ENCODE measurements around the gene UGT3A2. TPM values are rescaled to one million over a fixed set of nuclear protein-coding genes. Genes with fewer than 3 reads are reported as not detected.

Gene UGT3A2
- total RNA-seq (under 1 TPM in 1 of 4 donors, not detected in 3; 0.68 TPM), polyA plus RNA-seq (under 1 TPM in 1 of 3 donors, not detected in 2; 0.07 TPM)

- TF ChIP-seq POLR2A (IDR thresholded peaks at IDR 0.05), result no peak
- no peak for TF ChIP-seq CTCF (IDR thresholded peaks at IDR 0.05)
- no peak for TF ChIP-seq EP300 (IDR thresholded peaks at IDR 0.05)
- TF ChIP-seq POLR2AphosphoS5 (IDR thresholded peaks at IDR 0.05), result no peak
- H3K9me3 ChIP-seq, result no peaks in the 10 kb centered on the region
- no peak within 1 kb of the TSS for H3K27ac ChIP-seq
- intact Hi-C loops (cut with DNase I), result no loop called here
- no peaks in the 10 kb centered on the region for H3K36me3 ChIP-seq
- H3K4me1 ChIP-seq, result no peaks in the 10 kb centered on the region
- DNase-seq, result no peak
- WGBS, 2 donors, result 3 to 13% methylated on average over 22 of the region's 22 CpGs
- H3K27me3 ChIP-seq, result peaks cover 0 to 10% (median 0%) of the 10 kb centered on the region in 3 donors
- H3K4me3 ChIP-seq, result no peak within 1 kb of the TSS
Measured at GRCh38 chr5:36066540-36067210, at the start of gene UGT3A2. Gene UGT3A2, minus strand, starts transcription at chr5:36066882. Its CDS starts 93 bp downstream, at chr5:36066789.

GRCh38 chr5:36111238-36111637, 44.6 kb upstream of the UGT3A2 start:
- Histone ChIP-seq H3K4me1 (no peaks in the 10 kb centered on the region), H3K27ac (no peak overlapping the region), H3K9me3 (no peaks in the 10 kb centered on the region), H3K4me3 (no peak overlapping the region), H3K27me3 (no peaks in the 10 kb centered on the region), H3K36me3 (peaks cover 4 to 91% (median 16%) of the 10 kb centered on the region in 4 donors)
- intact Hi-C loops (cut with DNase I), result no loop called here
- TF ChIP-seq POLR2AphosphoS5 (IDR thresholded peaks at IDR 0.05), result no peak
- DNase-seq, result no peak
- WGBS, 2 donors, result 85 to 91% methylated on average over 1 of the region's 1 CpG

GRCh38 chr5:36108758-36109460, 42.2 kb upstream of the UGT3A2 start:
- Histone ChIP-seq H3K27ac (no peak overlapping the region), H3K36me3 (peaks cover 6 to 93% (median 24%) of the 10 kb centered on the region in 4 donors), H3K4me1 (no peaks in the 10 kb centered on the region), H3K9me3 (no peaks in the 10 kb centered on the region), H3K27me3 (no peaks in the 10 kb centered on the region), H3K4me3 (no peak overlapping the region)
- WGBS, 2 donors, result 76 to 80% methylated on average over 3 of the region's 3 CpGs
- intact Hi-C loops (cut with DNase I), result no loop called here
- TF ChIP-seq POLR2A (IDR thresholded peaks at IDR 0.05), result no peak
- no peak for TF ChIP-seq POLR2AphosphoS5 (IDR thresholded peaks at IDR 0.05)
- no peak for TF ChIP-seq EP300 (IDR thresholded peaks at IDR 0.05)
- no peak for DNase-seq

- Histone ChIP-seq H3K4me1 (no peaks in the 10 kb centered on the region), H3K27me3 (no peaks in the 10 kb centered on the region), H3K9me3 (no peaks in the 10 kb centered on the region), H3K27ac (no peak overlapping the region), H3K36me3 (peaks cover 10 to 71% (median 25%) of the 10 kb centered on the region in 4 donors), H3K4me3 (no peak overlapping the region)
- 83 to 92% methylated on average over 2 of the region's 2 CpGs for WGBS, 2 donors
- TF ChIP-seq POLR2AphosphoS5 (IDR thresholded peaks at IDR 0.05), result no peak
- no peak for TF ChIP-seq CTCF (IDR thresholded peaks at IDR 0.05)
- no peak for TF ChIP-seq POLR2A (IDR thresholded peaks at IDR 0.05)
- TF ChIP-seq EP300 (IDR thresholded peaks at IDR 0.05), result no peak
- no peak for DNase-seq
- intact Hi-C loops (cut with DNase I), result no loop called here
Measured at GRCh38 chr5:36105819-36106218, 39.1 kb upstream of the UGT3A2 start.

GRCh38 chr5:36099748-36100147, 33.1 kb upstream of the UGT3A2 start:
- Histone ChIP-seq H3K27me3 (no peaks in the 10 kb centered on the region), H3K9me3 (no peaks in the 10 kb centered on the region), H3K27ac (no peak overlapping the region), H3K4me1 (no peaks in the 10 kb centered on the region), H3K4me3 (no peak overlapping the region), H3K36me3 (peaks cover 6 to 16% (median 11%) of the 10 kb centered on the region in 4 donors)
- 92 to 97% methylated on average over 3 of the region's 3 CpGs for WGBS, 2 donors
- intact Hi-C loops (cut with DNase I), result no loop called here
- DNase-seq, result no peak
- no peak for TF ChIP-seq EP300 (IDR thresholded peaks at IDR 0.05)
- TF ChIP-seq POLR2AphosphoS5 (IDR thresholded peaks at IDR 0.05), result no peak
- no peak for TF ChIP-seq CTCF (IDR thresholded peaks at IDR 0.05)
- no peak for TF ChIP-seq POLR2A (IDR thresholded peaks at IDR 0.05)

Measured in sigmoid colon (tissue), 7 donors.